ENCODE data around the gene INSL3.

GRCh38 chr19:17842663-17843291 lies 21.5 kb upstream of the INSL3 start:
- no peak for TF ChIP-seq CTCF (IDR thresholded peaks at IDR 0.05; ENCODE audit: low read length)
- no peak for TF ChIP-seq EZH2 (IDR thresholded peaks at IDR 0.05; ENCODE audit: borderline replicate concordance, low read length)

Measured in OCI-LY1 (cell line).